SK-N-SH (cell line): Measurements from ENCODE around the gene GIPC2. TPM values are rescaled to one million over a fixed set of nuclear protein-coding genes. Genes with fewer than 3 reads are reported as not detected.
A peak's percentile ranks its signal among the peaks of the same experiment; 100 is the strongest.
"Not testable (repeated sequence)": the region's sequence is repeated elsewhere in the genome, so short reads cannot be mapped to it uniquely, and the experiment has no call there.

ENCODE experiments used
- CTCF ChIA-PET: fragments of 300-600, 350-600 bp; formaldehyde crosslinking; extraction: SDS; loops from one replicate; lab custom pipeline; 2021; lab: Yijun Ruan, JAX
- POLR2A ChIA-PET: fragments of 350-600 bp; sonication (Branson Sonifier 250); formaldehyde crosslinking; extraction: SDS; loops from one replicate; lab custom pipeline; 2020; ENCODE audit warnings: antibody characterized with exemption, inconsistent platforms; lab: Yijun Ruan, JAX
- DNase-seq: peaks from one replicate; pipeline ENCODE4 v3.0.0; 2012
- H2AFZ ChIP-seq: fragments of 200-600 bp; sonication (generic); 2 replicates; pipeline ENCODE4 v1.8.1; 2016; ENCODE audit warnings: antibody characterized with exemption, mild to moderate bottlenecking, low read depth
- H3F3A ChIP-seq: fragments of 200-600 bp; sonication (generic); replicated peaks from 2 replicates; pipeline ENCODE3; 2016; ENCODE audit warnings: antibody characterized with exemption, mild to moderate bottlenecking; ENCODE audit not compliant: insufficient read depth
- H3K27ac ChIP-seq, 2 experiments: fragments of 200-500 bp in 1 of 2; fragments of 200-600 bp in 1 of 2; sonication (Bioruptor generic) in 1 of 2; sonication (generic), shearing (Covaris generic) in 1 of 2; 2 replicates each; pipeline versions ENCODE4 v1.5.1 to v1.6.1; 2014 to 2016; ENCODE audit warnings: low read depth in 2 of 2, inconsistent platforms in 1 of 2, low read length in 1 of 2, mild to moderate bottlenecking in 1 of 2, mixed read lengths in 1 of 2
- H3K27me3 ChIP-seq: fragments of 200-600 bp; sonication (generic), shearing (Covaris generic); 2 replicates; pipeline ENCODE4 v1.6.1; 2016; ENCODE audit warnings: mixed run types; ENCODE audit not compliant: insufficient read depth
- H3K36me3 ChIP-seq, 2 experiments: fragments of 200-500 bp in 1 of 2; fragments of 200-600 bp in 1 of 2; sonication (Bioruptor generic) in 1 of 2; sonication (generic) in 1 of 2; replicated peaks in 1 of 2; 2 replicates each; pipeline versions ENCODE3 to v1.5.1; 2014 to 2016; ENCODE audit warnings: low read length in 1 of 2, mild to moderate bottlenecking in 1 of 2; ENCODE audit not compliant: insufficient read depth in 2 of 2, control insufficient read depth in 1 of 2
- H3K4me1 ChIP-seq, 2 experiments: fragments of 200-500 bp in 1 of 2; fragments of 200-600 bp in 1 of 2; sonication (Bioruptor generic) in 1 of 2; sonication (generic), shearing (Covaris generic) in 1 of 2; 2 replicates each; pipeline versions ENCODE4 v1.5.1 to v1.6.1; 2014 to 2016; ENCODE audit warnings: low read depth in 1 of 2, low read length in 1 of 2, mixed run types in 1 of 2; ENCODE audit not compliant: insufficient read depth in 2 of 2, control insufficient read depth in 1 of 2
- H3K4me2 ChIP-seq: fragments of 200-600 bp; sonication (generic), shearing (Covaris generic); 2 replicates; pipeline ENCODE4 v1.6.1; 2017; ENCODE audit warnings: mixed run types
- H3K4me3 ChIP-seq, 2 experiments: fragments of 200-500 bp in 1 of 2; fragments of 200-600 bp in 1 of 2; sonication (Bioruptor generic) in 1 of 2; sonication (generic), shearing (Covaris generic) in 1 of 2; 2 replicates each; pipeline versions ENCODE4 v1.5.1 to v1.8.1; 2014 to 2016; ENCODE audit warnings: low read depth in 2 of 2, inconsistent platforms in 1 of 2, low read length in 1 of 2, mild to moderate bottlenecking in 1 of 2, mixed read lengths in 1 of 2, moderate library complexity in 1 of 2
- H3K79me2 ChIP-seq: fragments of 200-600 bp; sonication (generic); 2 replicates; pipeline ENCODE4 v1.8.1; 2017; ENCODE audit warnings: mild to moderate bottlenecking; ENCODE audit not compliant: insufficient read depth
- H3K9ac ChIP-seq: fragments of 200-600 bp; sonication (generic); 2 replicates; pipeline ENCODE4 v1.6.1; 2017; ENCODE audit warnings: mixed run types
- H3K9me2 ChIP-seq: fragments of 200-600 bp; sonication (generic); 2 replicates; pipeline ENCODE4 v1.6.1; 2017; ENCODE audit warnings: mixed run types
- H3K9me3 ChIP-seq: fragments of 200-600 bp; sonication (generic); 2 replicates; pipeline ENCODE4 v1.6.1; 2017; ENCODE audit warnings: mixed run types, mild to moderate bottlenecking, moderate library complexity
- H4K20me1 ChIP-seq: fragments of 200-600 bp; sonication (generic); 2 replicates; pipeline ENCODE4 v1.6.1; 2017; ENCODE audit warnings: mild to moderate bottlenecking, mixed run types; ENCODE audit not compliant: insufficient read depth
- EZH2phosphoT487 ChIP-seq: fragments of 200-600 bp; sonication (generic); IDR thresholded peaks from 2 replicates; pipeline ENCODE4 v1.6.1; 2017; ENCODE audit warnings: low read depth, mixed run types, mild to moderate bottlenecking, antibody characterized with exemption, moderate library complexity, borderline replicate concordance
- FOSL2 ChIP-seq: IDR thresholded peaks from 2 replicates; pipeline ENCODE4 v1.4.0; 2012; ENCODE audit warnings: low read depth, mild to moderate bottlenecking, moderate library complexity, borderline replicate concordance
- JUND ChIP-seq: IDR thresholded peaks from 2 replicates; pipeline ENCODE4 v1.4.0; 2012
- MAX ChIP-seq: IDR thresholded peaks from 2 replicates; pipeline ENCODE4 v1.4.0; 2012; ENCODE audit warnings: low read depth
- MXI1 ChIP-seq: IDR thresholded peaks from 2 replicates; pipeline ENCODE4 v1.6.1; 2012; ENCODE audit warnings: mild to moderate bottlenecking, low read depth, low read length, improper control_type of control experiment
- NFIC ChIP-seq: IDR thresholded peaks from 2 replicates; pipeline ENCODE4 v1.4.0; 2012; ENCODE audit warnings: borderline replicate concordance
- POLR2AphosphoS5 ChIP-seq: IDR thresholded peaks from 2 replicates; pipeline ENCODE4 v1.6.1; 2012; ENCODE audit warnings: low read depth, low read length
- RCOR1 ChIP-seq: fragments of 150-350 bp; IDR thresholded peaks from 2 replicates; pipeline ENCODE4 v1.6.1; 2017; ENCODE audit warnings: antibody characterized with exemption, low read length
- REST ChIP-seq: IDR thresholded peaks from 2 replicates; pipeline ENCODE4 v1.6.1; 2012; ENCODE audit warnings: mild to moderate bottlenecking, low read depth, low read length, moderate library complexity
- RFX5 ChIP-seq: IDR thresholded peaks from 2 replicates; pipeline ENCODE4 v1.6.1; 2012; ENCODE audit warnings: mild to moderate bottlenecking, improper control_type of control experiment, low read length
- RXRA ChIP-seq: IDR thresholded peaks from 2 replicates; pipeline ENCODE4 v1.4.0; 2012; ENCODE audit warnings: low read depth, mild to moderate bottlenecking, borderline replicate concordance
- TEAD4 ChIP-seq: IDR thresholded peaks from 2 replicates; pipeline ENCODE4 v1.4.0; 2012; ENCODE audit warnings: mild to moderate bottlenecking, borderline replicate concordance; ENCODE audit not compliant: insufficient read depth
- USF2 ChIP-seq: fragments of 150-350 bp; IDR thresholded peaks from 2 replicates; pipeline ENCODE4 v1.6.1; 2017; ENCODE audit warnings: antibody characterized with exemption, low read length, low read depth, borderline replicate concordance
- ZBTB33 ChIP-seq: IDR thresholded peaks from 2 replicates; pipeline ENCODE4 v1.4.0; 2012; ENCODE audit warnings: low read depth, borderline replicate concordance
- WGBS: methylation state at CpG from one replicate; pipeline ENCODE4 v1.1.6; 2017; ENCODE audit warnings: low lambda C conversion rate; 5-methylcytosine and 5-hydroxymethylcytosine counted together
- polyA plus RNA-seq, 3 experiments: library from polyadenylated mRNA; depleted of rRNA; stranded (reverse); fragments of >200 nt; gene quantifications; 2 replicates each; pipeline ENCODE4 v1.2.3, GENCODE V29; 2012

The GIPC2 gene
- polyA plus RNA-seq, 1 of the 3 experiments (the other 2 are of a cell fraction), result 0.02 TPM

- H3K4me1 ChIP-seq, H3K27me3 ChIP-seq, H2AFZ ChIP-seq, H3K4me2 ChIP-seq, CTCF ChIA-PET, H3K36me3 ChIP-seq, H3K9ac ChIP-seq, POLR2A ChIA-PET, H4K20me1 ChIP-seq, H3K27ac ChIP-seq, H3K9me3 ChIP-seq, H3K9me2 ChIP-seq, H3K4me3 ChIP-seq, DNase-seq: not testable (repeated sequence)
- Histone ChIP-seq H3F3A (peaks cover 32% of the 10 kb centered on the region), H3K79me2 (peaks cover 44% of the 10 kb centered on the region)
- 92% methylated on average over 11 of the region's 11 CpGs for WGBS
- TF ChIP-seq RXRA, result peak; percentile 30; the same call in 1 of the 2 replicates
Measured at GRCh38 chr1:78000536-78000935, 45.2 kb upstream of the GIPC2 start.

- no peaks in the 10 kb centered on the region for H3K36me3 ChIP-seq
- POLR2A ChIA-PET, result interaction anchor here (2.5 kb wide), 1 partner anchor 25 kb away, joined by 26 read pairs; the partner anchor contains the start of gene FUBP1
- peak overlapping the region; percentile 96; the same call in 1 of the 2 replicates for H3K9ac ChIP-seq
- 67% methylated on average over 3 of the region's 3 CpGs for WGBS
- H2AFZ ChIP-seq, result no peak overlapping the region
- TF ChIP-seq NFIC (no peak), TEAD4 (no peak), RCOR1 (no peak), ZBTB33 (no peak), MXI1 (no peak), REST (no peak), MAX (no peak), FOSL2 (no peak), JUND (no peak), EZH2phosphoT487 (no peak), POLR2AphosphoS5 (no peak), RXRA (no peak), RFX5 (no peak), USF2 (no peak)
- TF ChIP-seq, all 33 proteins: peak for 0
- DNase-seq, result no peak
- peak overlapping the region; percentile 71 for H3K4me2 ChIP-seq
- no peaks in the 10 kb centered on the region for H3K9me3 ChIP-seq
- peak overlapping the region; percentile 90 to 95 for H3K27ac ChIP-seq
- H3K4me3 ChIP-seq, result no peak overlapping the region
- no peaks in the 10 kb centered on the region; the same call in 1 of the 2 replicates for H4K20me1 ChIP-seq
- H3K27me3 ChIP-seq, result no peaks in the 10 kb centered on the region
- peaks cover 40% of the 10 kb centered on the region for H3F3A ChIP-seq
- H3K79me2 ChIP-seq, result peaks cover 54% of the 10 kb centered on the region
- H3K4me1 ChIP-seq, result peaks cover 6 to 8% of the 10 kb centered on the region in 2 experiments; a peak in 2 of 4 replicates
- CTCF ChIA-PET, result interaction anchor here (0.6 to 2.8 kb wide), 3 partner anchors 10 to 577 kb away, joined by 3 to 16 read pairs (median 3); no protein-coding TSS in a partner anchor
- H3K9me2 ChIP-seq, result no peaks in the 10 kb centered on the region
Measured at GRCh38 chr1:78003070-78003746, 42.6 kb upstream of the GIPC2 start.
